Loucy (cell line): Measurements from ENCODE around the gene NEFH.

Experiments used
- H2AFZ ChIP-seq: fragments of 200-600 bp; sonication (generic); 2 replicates; pipeline ENCODE4 v1.6.0; 2016; ENCODE audit warnings: antibody characterized with exemption, mild to moderate bottlenecking, low read length, moderate library complexity
- H3F3A ChIP-seq: fragments of 200-600 bp; 2 replicates; pipeline ENCODE4 v1.6.0; 2016; ENCODE audit warnings: antibody characterized with exemption, low read depth, mild to moderate bottlenecking
- H3K27me3 ChIP-seq: fragments of 200-600 bp; sonication (generic); 2 replicates; pipeline ENCODE4 v1.6.1; 2014; ENCODE audit warnings: low read length, mild to moderate bottlenecking; ENCODE audit not compliant: insufficient read depth, poor library complexity, severe bottlenecking
- H3K36me3 ChIP-seq: fragments of 200-600 bp; sonication (generic); 2 replicates; pipeline ENCODE4 v1.6.1; 2016; ENCODE audit warnings: low read length; ENCODE audit not compliant: insufficient read depth
- H3K4me1 ChIP-seq: fragments of 200-600 bp; sonication (generic); 2 replicates; pipeline ENCODE4 v1.5.1; 2014; ENCODE audit warnings: low read length, mild to moderate bottlenecking; ENCODE audit not compliant: insufficient read depth, poor library complexity, severe bottlenecking
- H3K4me2 ChIP-seq: fragments of 200-600 bp; sonication (generic); 2 replicates; pipeline ENCODE4 v1.6.0; 2014; ENCODE audit warnings: antibody characterized with exemption, low read length, low read depth, mild to moderate bottlenecking; ENCODE audit not compliant: poor library complexity, severe bottlenecking
- H3K4me3 ChIP-seq: fragments of 200-600 bp; sonication (generic); 2 replicates; pipeline ENCODE4 v1.5.1; 2014; ENCODE audit warnings: low read length, mild to moderate bottlenecking, mixed read lengths; ENCODE audit not compliant: poor library complexity, severe bottlenecking
- H3K79me2 ChIP-seq: fragments of 200-600 bp; sonication (generic); 2 replicates; pipeline ENCODE4 v1.6.1; 2014; ENCODE audit warnings: low read length; ENCODE audit not compliant: insufficient read depth
- H3K9ac ChIP-seq: fragments of 200-600 bp; sonication (generic); 2 replicates; pipeline ENCODE4 v1.6.0; 2014; ENCODE audit warnings: mild to moderate bottlenecking, low read depth, low read length, moderate library complexity; ENCODE audit not compliant: poor library complexity, severe bottlenecking
- H3K9me2 ChIP-seq: fragments of 200-600 bp; sonication (generic); replicated peaks from 2 replicates; pipeline ENCODE4 v1.6.1; 2016; ENCODE audit warnings: low read depth, low read length, mixed read lengths
- H3K9me3 ChIP-seq: fragments of 200-600 bp; sonication (generic); 2 replicates; pipeline ENCODE4 v1.6.1; 2014; ENCODE audit warnings: mild to moderate bottlenecking, antibody characterized with exemption, low read length, low read depth; ENCODE audit not compliant: insufficient read depth
- H4K20me1 ChIP-seq: fragments of 200-600 bp; sonication (generic); 2 replicates; pipeline ENCODE4 v1.6.0; 2014; ENCODE audit warnings: antibody characterized with exemption, low read length, mild to moderate bottlenecking; ENCODE audit not compliant: insufficient read depth, poor library complexity, severe bottlenecking
- CTCF ChIP-seq: fragments of 200-600 bp; sonication (generic); conservative IDR thresholded peaks from 2 replicates; pipeline ENCODE4 v1.5.1; 2014; ENCODE audit warnings: mild to moderate bottlenecking, antibody characterized with exemption, low read length
- EZH2phosphoT487 ChIP-seq: fragments of 200-600 bp; IDR thresholded peaks from 2 replicates; pipeline ENCODE4 v1.6.1; 2018; ENCODE audit warnings: antibody characterized with exemption, mild to moderate bottlenecking, moderate library complexity, borderline replicate concordance

Gene NEFH

GRCh38 chr22:29524442-29525191 lies 44.6 kb downstream of the NEFH start:
- Histone ChIP-seq H3K9me2 (no peaks in the 10 kb centered on the region), H3K36me3 (peaks cover 85% of the 10 kb centered on the region; the same call in 1 of the 2 replicates), H3K4me2 (no peak overlapping the region), H3K4me3 (no peak overlapping the region), H3K9ac (no peak overlapping the region), H3K4me1 (no peaks in the 10 kb centered on the region), H3F3A (no peaks in the 10 kb centered on the region), H3K9me3 (no peaks in the 10 kb centered on the region), H3K27me3 (no peaks in the 10 kb centered on the region), H4K20me1 (no peaks in the 10 kb centered on the region), H3K79me2 (no peaks in the 10 kb centered on the region), H2AFZ (no peak overlapping the region)
- TF ChIP-seq CTCF (peak; percentile 60), EZH2phosphoT487 (no peak)

GRCh38 chr22:29528144-29528543 lies 48.1 kb downstream of the NEFH start:
- Histone ChIP-seq H3K4me1 (no peaks in the 10 kb centered on the region), H3K36me3 (peaks cover 86% of the 10 kb centered on the region; the same call in 1 of the 2 replicates)
- TF ChIP-seq CTCF (no peak), EZH2phosphoT487 (no peak)

DNA sequence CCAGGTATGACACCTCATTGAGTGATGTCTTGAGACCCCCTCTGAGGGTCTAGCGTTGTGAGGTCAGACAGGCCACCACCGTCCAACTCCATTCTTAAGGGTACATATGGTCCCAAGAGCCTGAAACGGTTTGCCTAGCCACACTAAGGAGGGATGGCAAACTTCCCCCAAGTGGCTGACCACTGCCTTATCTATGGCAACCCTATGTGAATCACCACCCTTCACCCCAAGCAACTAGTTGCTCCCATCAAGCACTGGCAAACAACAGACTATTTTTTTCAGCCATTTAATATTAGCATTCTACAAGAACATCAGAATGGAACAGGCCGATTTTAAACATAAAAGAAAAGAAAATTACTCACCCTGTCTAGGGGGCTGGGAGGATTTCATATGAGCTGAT lies 50.7 kb downstream of the NEFH start:
- Histone ChIP-seq H3K9me3 (no peaks in the 10 kb centered on the region), H3F3A (no peaks in the 10 kb centered on the region), H2AFZ (no peak overlapping the region), H3K9ac (no peak overlapping the region), H3K4me2 (no peak overlapping the region), H3K4me1 (peaks cover 6% of the 10 kb centered on the region), H3K79me2 (no peaks in the 10 kb centered on the region), H3K27me3 (no peaks in the 10 kb centered on the region), H3K9me2 (no peaks in the 10 kb centered on the region), H3K36me3 (peaks cover 81% of the 10 kb centered on the region), H3K4me3 (no peak overlapping the region), H4K20me1 (no peaks in the 10 kb centered on the region)
- TF ChIP-seq CTCF (no peak), EZH2phosphoT487 (no peak)

More at GRCh38 chr22:29528144-29528543, 48.1 kb downstream of the NEFH start:
- no peak overlapping the region for H3K4me3 ChIP-seq
- no peak overlapping the region for H2AFZ ChIP-seq
- H3K9ac ChIP-seq = no peak overlapping the region
- no peaks in the 10 kb centered on the region for H4K20me1 ChIP-seq
- no peaks in the 10 kb centered on the region for H3K9me2 ChIP-seq
- no peaks in the 10 kb centered on the region for H3F3A ChIP-seq
- no peak overlapping the region for H3K4me2 ChIP-seq
- no peaks in the 10 kb centered on the region for H3K9me3 ChIP-seq
- H3K79me2 ChIP-seq = no peaks in the 10 kb centered on the region
- H3K27me3 ChIP-seq = no peaks in the 10 kb centered on the region
